Lower leg skin (tissue), 4 donors: ENCODE results near the gene DGKE. TPM values are rescaled to one million over a fixed set of nuclear protein-coding genes. Genes with fewer than 3 reads are reported as not detected.
A peak's percentile ranks its signal among the peaks of the same experiment; 100 is the strongest.

Experiments used
- DNase-seq, 2 donors: peaks; one replicate each; pipeline ENCODE4 v3.0.0-alpha.2; 2019; ENCODE audit warnings: low spot score in 2 of 2
- H3K4me3 ChIP-seq: fragments of 200-600 bp; sonication (generic); 2 replicates; pipeline ENCODE4 v1.5.1; 2017; ENCODE audit warnings: mild to moderate bottlenecking, low read depth; ENCODE audit not compliant: poor library complexity, severe bottlenecking
- POLR2A ChIP-seq, 2 donors: fragments of 450-650 bp; IDR thresholded peaks; one replicate each; pipeline ENCODE4 v1.6.1; 2016 to 2017; ENCODE audit warnings: antibody characterized with exemption in 2 of 2, mild to moderate bottlenecking in 1 of 2, moderate library complexity in 1 of 2
- WGBS, 2 donors: methylation state at CpG; one replicate each; pipeline ENCODE4 v1.1.5; 2018; 5-methylcytosine and 5-hydroxymethylcytosine counted together
- intact Hi-C: fragments of 100-400 bp; cut with DNase I; formaldehyde crosslinking; loops from one replicate; pipeline ENCODE4 v1.15.0; 2023; ENCODE audit warnings: low total_unique reads
- total RNA-seq, 4 donors: library from RNA; depleted of rRNA; stranded (reverse); fragments of >200 nt; gene quantifications; one replicate each; pipeline ENCODE4 v1.1.0, GENCODE V29; 2016
- TF ChIP-seq, protein P1 (sequence below), 3 donors: fragments of 450-650 bp; IDR thresholded peaks; one replicate each; pipeline ENCODE4 v1.5.1; 2016; ENCODE audit warnings: antibody characterized with exemption in 3 of 3, mild to moderate bottlenecking in 3 of 3, moderate library complexity in 2 of 3

DGKE gene
- total RNA-seq, 4 donors from 2014 or later, result 2.5 to 5.7 (median 3.2) TPM

GRCh38 chr17:56897646-56898424 is 63.9 kb downstream of the DGKE start:
- intact Hi-C loops, result no loop called here
- TF ChIP-seq, protein P1, sequence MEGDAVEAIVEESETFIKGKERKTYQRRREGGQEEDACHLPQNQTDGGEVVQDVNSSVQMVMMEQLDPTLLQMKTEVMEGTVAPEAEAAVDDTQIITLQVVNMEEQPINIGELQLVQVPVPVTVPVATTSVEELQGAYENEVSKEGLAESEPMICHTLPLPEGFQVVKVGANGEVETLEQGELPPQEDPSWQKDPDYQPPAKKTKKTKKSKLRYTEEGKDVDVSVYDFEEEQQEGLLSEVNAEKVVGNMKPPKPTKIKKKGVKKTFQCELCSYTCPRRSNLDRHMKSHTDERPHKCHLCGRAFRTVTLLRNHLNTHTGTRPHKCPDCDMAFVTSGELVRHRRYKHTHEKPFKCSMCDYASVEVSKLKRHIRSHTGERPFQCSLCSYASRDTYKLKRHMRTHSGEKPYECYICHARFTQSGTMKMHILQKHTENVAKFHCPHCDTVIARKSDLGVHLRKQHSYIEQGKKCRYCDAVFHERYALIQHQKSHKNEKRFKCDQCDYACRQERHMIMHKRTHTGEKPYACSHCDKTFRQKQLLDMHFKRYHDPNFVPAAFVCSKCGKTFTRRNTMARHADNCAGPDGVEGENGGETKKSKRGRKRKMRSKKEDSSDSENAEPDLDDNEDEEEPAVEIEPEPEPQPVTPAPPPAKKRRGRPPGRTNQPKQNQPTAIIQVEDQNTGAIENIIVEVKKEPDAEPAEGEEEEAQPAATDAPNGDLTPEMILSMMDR (IDR thresholded peaks at IDR 0.05), result no peak
- no peak for TF ChIP-seq POLR2A (IDR thresholded peaks at IDR 0.05)
- 92 to 94% methylated on average over 14 of the region's 14 CpGs for WGBS, 2 donors
- peak in 1 of 2 donors; percentile 56 for DNase-seq
- no peak overlapping the region for H3K4me3 ChIP-seq

DNA sequence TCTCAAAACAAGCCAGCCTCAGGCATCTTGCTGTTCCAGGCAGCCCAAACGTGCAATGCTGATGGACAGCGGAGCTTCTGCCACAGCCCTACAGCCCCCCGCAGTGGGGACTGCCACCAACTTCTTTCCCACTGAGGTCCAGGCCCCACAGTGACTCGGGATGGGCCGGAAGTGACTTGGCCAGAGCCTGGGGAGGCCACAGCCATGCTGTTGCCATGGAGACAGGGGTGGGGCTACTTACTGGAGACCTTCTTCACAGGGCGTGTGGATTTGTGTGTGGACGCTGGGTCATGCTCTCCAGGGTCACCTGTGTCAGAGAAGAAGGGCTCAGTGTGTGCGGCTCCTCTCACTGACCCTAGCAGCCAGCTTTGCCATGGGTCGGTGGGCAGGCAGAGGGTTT is 64.9 kb downstream of the DGKE start:
- TF ChIP-seq, protein P1 (IDR thresholded peaks at IDR 0.05), result no peak
- no peak for TF ChIP-seq POLR2A (IDR thresholded peaks at IDR 0.05)
- intact Hi-C loops, result no loop called here
- peak in 1 of 2 donors; percentile 69 for DNase-seq
- WGBS, 2 donors, result 82 to 84% methylated on average over 8 of the region's 9 CpGs
- no peak overlapping the region for H3K4me3 ChIP-seq

DNA sequence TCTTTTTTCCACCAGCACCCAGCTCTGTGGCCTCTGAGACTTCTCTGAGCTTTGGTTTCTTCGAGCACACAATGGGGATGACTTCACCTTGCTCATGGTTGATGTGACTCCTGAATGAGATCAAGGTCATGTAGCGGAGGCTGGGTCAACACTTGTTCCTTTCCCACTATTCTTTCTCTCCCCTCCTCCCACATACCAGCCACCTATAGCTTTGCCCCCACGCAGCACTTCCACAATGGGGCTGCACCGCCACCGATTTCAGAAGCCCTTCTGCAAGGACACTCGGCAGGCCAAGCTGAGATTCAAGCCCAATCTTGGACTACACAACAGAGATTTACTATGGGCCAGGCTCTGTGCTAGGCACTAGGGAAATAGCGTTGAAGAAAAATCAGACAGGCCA is 65.5 kb downstream of the DGKE start:
- TF ChIP-seq, protein P1 (IDR thresholded peaks at IDR 0.05), result no peak
- TF ChIP-seq POLR2A (IDR thresholded peaks at IDR 0.05), result no peak
- DNase-seq, result peak in 1 of 2 donors; percentile 34
- intact Hi-C loops, result no loop called here
- no peak overlapping the region for H3K4me3 ChIP-seq
- 97% methylated on average over 7 of the region's 7 CpGs for WGBS, 2 donors

GRCh38 chr17:56902348-56902747 is 68.4 kb downstream of the DGKE start:
- DNase-seq, result peak in 1 of 2 donors; percentile 80
- 86 to 91% methylated on average over 4 of the region's 4 CpGs for WGBS, 2 donors
- no peak overlapping the region for H3K4me3 ChIP-seq
- intact Hi-C loops, result no loop called here
- TF ChIP-seq, protein P1 (IDR thresholded peaks at IDR 0.05), result no peak
- TF ChIP-seq POLR2A (IDR thresholded peaks at IDR 0.05), result no peak

DNA sequence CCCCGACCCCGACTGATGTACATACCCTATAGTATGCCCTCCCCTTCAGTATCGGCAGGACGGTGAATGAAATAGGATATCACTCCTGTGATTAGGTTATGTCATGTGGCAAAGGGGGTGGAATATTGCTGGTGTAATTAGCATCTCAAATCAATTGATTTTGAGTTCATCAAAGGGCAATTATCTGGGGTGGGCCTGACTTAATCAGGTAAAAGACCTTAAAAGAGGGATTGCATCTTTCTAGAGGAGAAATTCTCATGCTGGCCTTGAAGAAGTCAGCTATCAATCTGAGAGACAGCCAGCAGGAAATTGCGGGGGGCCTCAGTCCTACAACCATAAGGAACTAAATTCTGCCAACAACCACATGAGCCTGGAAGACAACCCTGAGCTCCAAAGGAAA is 69.6 kb downstream of the DGKE start:
- no peak overlapping the region for H3K4me3 ChIP-seq
- 88 to 89% methylated on average over 5 of the region's 5 CpGs for WGBS, 2 donors
- DNase-seq, result peak in 1 of 2 donors; percentile 28
- intact Hi-C loops, result no loop called here
- no peak for TF ChIP-seq POLR2A (IDR thresholded peaks at IDR 0.05)
- TF ChIP-seq, protein P1 (IDR thresholded peaks at IDR 0.05), result no peak
